Liver (tissue), 9 donors: ENCODE measurements around the gene PTPRQ. TPM values are rescaled to one million over a fixed set of nuclear protein-coding genes. Genes with fewer than 3 reads are reported as not detected.

Experiments
- DNase-seq: peaks from one replicate; pipeline ENCODE4 v3.0.0-alpha.2; 2017; ENCODE audit warnings: low spot score
- H3K27ac ChIP-seq, 2 donors: one replicate each; pipeline ENCODE4 v1.7.0; 2013; ENCODE audit warnings: inconsistent platforms in 2 of 2, low read length in 2 of 2, control low read depth in 1 of 2, low read depth in 1 of 2, mild to moderate bottlenecking in 1 of 2
- H3K27me3 ChIP-seq, 4 donors: one replicate each; pipeline versions ENCODE4 v1.6.1 to v1.7.0; 2013; ENCODE audit warnings: low read length in 3 of 4, inconsistent platforms in 1 of 4, mild to moderate bottlenecking in 1 of 4, moderate library complexity in 1 of 4; ENCODE audit not compliant: control insufficient read depth in 4 of 4, insufficient read depth in 4 of 4
- H3K36me3 ChIP-seq, 4 donors: one replicate each; pipeline versions ENCODE4 v1.6.1 to v1.7.0; 2013; ENCODE audit warnings: low read length in 3 of 4, mild to moderate bottlenecking in 3 of 4, low read depth in 1 of 4, moderate library complexity in 1 of 4; ENCODE audit not compliant: control insufficient read depth in 4 of 4, insufficient read depth in 3 of 4
- H3K4me1 ChIP-seq, 4 donors: one replicate each; pipeline versions ENCODE4 v1.6.1 to v1.7.0; 2013; ENCODE audit warnings: low read length in 3 of 4, mild to moderate bottlenecking in 3 of 4, moderate library complexity in 1 of 4; ENCODE audit not compliant: control insufficient read depth in 4 of 4, insufficient read depth in 4 of 4
- H3K4me3 ChIP-seq, 3 donors: one replicate each; pipeline versions ENCODE4 v1.6.1 to v1.7.0; 2013; ENCODE audit warnings: low read length in 3 of 3, control low read depth in 1 of 3, low read depth in 1 of 3, mild to moderate bottlenecking in 1 of 3
- H3K9ac ChIP-seq, 2 donors: one replicate each; pipeline ENCODE4 v1.7.0; 2013; ENCODE audit warnings: low read length in 2 of 2, mild to moderate bottlenecking in 2 of 2, moderate library complexity in 2 of 2, control low read depth in 1 of 2, low read depth in 1 of 2
- H3K9me3 ChIP-seq, 4 donors: one replicate each; pipeline versions ENCODE4 v1.6.1 to v1.7.0; 2013; ENCODE audit warnings: low read length in 3 of 4; ENCODE audit not compliant: control insufficient read depth in 4 of 4
- ATF3 ChIP-seq: IDR thresholded peaks from 2 replicates; pipeline ENCODE4 v1.6.1; 2016; ENCODE audit warnings: antibody characterized with exemption
- EGR1 ChIP-seq, 2 donors: IDR thresholded peaks; 2 replicates each; pipeline ENCODE4 v1.6.1; 2016 to 2018; ENCODE audit warnings: antibody characterized with exemption in 2 of 2, low read depth in 2 of 2
- FOXA1 ChIP-seq: IDR thresholded peaks from 2 replicates; pipeline ENCODE4 v1.6.1; 2016; ENCODE audit warnings: antibody characterized with exemption
- FOXA2 ChIP-seq: IDR thresholded peaks from 2 replicates; pipeline ENCODE4 v1.6.1; 2016; ENCODE audit warnings: antibody characterized with exemption
- GABPA ChIP-seq, 2 donors: IDR thresholded peaks in 1 of 2; conservative IDR thresholded peaks in 1 of 2; 2 replicates each; pipeline ENCODE4 v1.6.1; 2016; ENCODE audit warnings: antibody characterized with exemption in 2 of 2, mild to moderate bottlenecking in 1 of 2, moderate library complexity in 1 of 2
- HNF4A ChIP-seq, 2 donors: conservative IDR thresholded peaks; 2 replicates each; pipeline ENCODE4 v1.6.1; 2016; ENCODE audit warnings: antibody characterized with exemption in 2 of 2, mild to moderate bottlenecking in 2 of 2
- HNF4G ChIP-seq: IDR thresholded peaks from 2 replicates; pipeline ENCODE4 v1.6.1; 2016; ENCODE audit warnings: antibody characterized with exemption
- JUND ChIP-seq, 2 donors: IDR thresholded peaks; 2 replicates each; pipeline ENCODE4 v1.6.1; 2016; ENCODE audit warnings: antibody characterized with exemption in 2 of 2
- NR2F2 ChIP-seq: IDR thresholded peaks from 2 replicates; pipeline ENCODE4 v1.6.1; 2016; ENCODE audit warnings: antibody characterized with exemption
- RAD21 ChIP-seq, 2 donors: IDR thresholded peaks; 2 replicates each; pipeline ENCODE4 v1.6.1; 2016; ENCODE audit warnings: antibody characterized with exemption in 2 of 2, mild to moderate bottlenecking in 2 of 2
- REST ChIP-seq: IDR thresholded peaks from 2 replicates; pipeline ENCODE4 v1.6.1; 2016; ENCODE audit warnings: antibody characterized with exemption, mild to moderate bottlenecking
- RXRA ChIP-seq, 2 donors: IDR thresholded peaks; 2 replicates each; pipeline ENCODE4 v1.6.1; 2017 to 2018; ENCODE audit warnings: antibody characterized with exemption in 2 of 2, mild to moderate bottlenecking in 1 of 2
- SP1 ChIP-seq: IDR thresholded peaks from 2 replicates; pipeline ENCODE4 v1.6.1; 2018; ENCODE audit warnings: antibody characterized with exemption, mild to moderate bottlenecking
- YY1 ChIP-seq: IDR thresholded peaks from 2 replicates; pipeline ENCODE4 v1.6.1; 2016; ENCODE audit warnings: antibody characterized with exemption, mild to moderate bottlenecking
- WGBS: extraction: QIAGEN DNeasy Blood & Tissue Kit; methylation state at CpG from one replicate; pipeline ENCODE4 v1.1.7; 2013; 5-methylcytosine and 5-hydroxymethylcytosine counted together
- polyA plus RNA-seq, 2 donors: library from polyadenylated mRNA; stranded (reverse) in 1 of 2; unstranded in 1 of 2; fragments of 200-250 nt in 1 of 2; fragments of >200 nt in 1 of 2; fragmentation: Nextera tagmentation in 1 of 2; extraction: Ambion mirVana in 1 of 2; gene quantifications; one replicate each; pipeline versions ENCODE4 v1.2.1 to v1.2.3, GENCODE V29; 2013 to 2015
- total RNA-seq, 2 donors: library from RNA; depleted of rRNA; stranded (reverse); fragments of >200 nt; gene quantifications; one replicate each; pipeline ENCODE4 v1.2.3, GENCODE V29; 2014
- donor health status: healthy.
- donor health status: healthy.
- donor health status: healthy.
- donor health status: healthy.
- donor health status: healthy.

The PTPRQ gene
- total and polyA plus RNA-seq, 4 donors = 0.02 to 0.08 (median 0.04) TPM

- Histone ChIP-seq H3K27ac (no peak overlapping the region), H3K9ac (no peak overlapping the region), H3K36me3 (no peaks in the 10 kb centered on the region), H3K4me3 (no peak overlapping the region), H3K4me1 (no peaks in the 10 kb centered on the region), H3K9me3 (no peaks in the 10 kb centered on the region), H3K27me3 (no peaks in the 10 kb centered on the region)
- DNase-seq = no peak
- TF ChIP-seq JUND (IDR thresholded peaks at IDR 0.05) = no peak
- no peak for TF ChIP-seq FOXA2
- no peak for TF ChIP-seq SP1
- no peak for TF ChIP-seq EGR1 (IDR thresholded peaks at IDR 0.05; ENCODE audit: low read depth in 2 of 2)
- no peak for TF ChIP-seq YY1
- TF ChIP-seq GABPA (IDR thresholded peaks at IDR 0.05 in 1 of 2, conservative IDR thresholded peaks at IDR 0.05 in 1 of 2) = no peak
- no peak for TF ChIP-seq REST
- no peak for TF ChIP-seq ATF3
- no peak for TF ChIP-seq NR2F2
- no peak for TF ChIP-seq RAD21 (IDR thresholded peaks at IDR 0.05)
- no peak for TF ChIP-seq HNF4G
- no peak for TF ChIP-seq FOXA1
- 76% methylated on average over 3 of the region's 3 CpGs for WGBS
These were observed 132.8 kb downstream of the PTPRQ start for GRCh38 chr12:80576641-80577418.

- no peak overlapping the region for H3K9ac ChIP-seq
- no peaks in the 10 kb centered on the region for H3K4me1 ChIP-seq
- no peak for DNase-seq
- H3K4me3 ChIP-seq = no peak overlapping the region
- H3K36me3 ChIP-seq = no peaks in the 10 kb centered on the region
- no peak overlapping the region for H3K27ac ChIP-seq
- no peak for TF ChIP-seq FOXA2
- no peak for TF ChIP-seq RXRA (IDR thresholded peaks at IDR 0.05)
- no peak for TF ChIP-seq NR2F2
- no peak for TF ChIP-seq REST
- TF ChIP-seq RAD21 (IDR thresholded peaks at IDR 0.05) = no peak
- no peak for TF ChIP-seq GABPA (IDR thresholded peaks at IDR 0.05 in 1 of 2, conservative IDR thresholded peaks at IDR 0.05 in 1 of 2)
- no peak for TF ChIP-seq SP1
- TF ChIP-seq EGR1 (IDR thresholded peaks at IDR 0.05; ENCODE audit: low read depth in 2 of 2) = no peak
- no peak for TF ChIP-seq HNF4A (conservative IDR thresholded peaks at IDR 0.05)
- H3K27me3 ChIP-seq = no peaks in the 10 kb centered on the region
- H3K9me3 ChIP-seq = no peaks in the 10 kb centered on the region
- WGBS = 81% methylated on average over 1 of the region's 1 CpG
These were observed 136.2 kb downstream of the PTPRQ start for GRCh38 chr12:80580254-80580653.
